MCF 10A (cell line): Measurements from ENCODE around the gene KRTAP5-2. TPM values are rescaled to one million over a fixed set of nuclear protein-coding genes. Genes with fewer than 3 reads are reported as not detected.

Experiments used
- BruUV-seq: library from RNA; stranded (reverse); fragments of 400-500 nt; replicated peaks from 2 replicates; lab custom pipeline; 2021; lab: Mats Ljungman, UMichigan
- CTCF ChIA-PET: fragments of 300-600 bp; sonication (Branson Sonifier 250); formaldehyde crosslinking; extraction: SDS; loops from one replicate; lab custom pipeline; 2021; ENCODE audit warnings: antibody characterized with exemption, inconsistent platforms; lab: Yijun Ruan, JAX
- POLR2A ChIA-PET: fragments of 300-600, 350-650 bp; sonication (Branson Sonifier 250); formaldehyde crosslinking; extraction: SDS; loops from one replicate; lab custom pipeline; 2020; ENCODE audit warnings: antibody characterized with exemption, inconsistent platforms; lab: Yijun Ruan, JAX
- DNase-seq: peaks from one replicate; pipeline ENCODE4 v3.0.0-alpha.2; 2018; ENCODE audit not compliant: unreplicated experiment
- H3K27ac Mint-ChIP-seq: one replicate; pipeline ENCODE4 v1.8.0; 2022; ENCODE audit warnings: mild to moderate bottlenecking, low read depth, mixed read lengths; ENCODE audit not compliant: unreplicated experiment
- H3K27me3 Mint-ChIP-seq: one replicate; pipeline ENCODE4 v1.8.0; 2022; ENCODE audit warnings: mixed read lengths; ENCODE audit not compliant: insufficient read depth, unreplicated experiment
- H3K36me3 Mint-ChIP-seq: one replicate; pipeline ENCODE4 v1.8.0; 2022; ENCODE audit warnings: mild to moderate bottlenecking, moderate library complexity, mixed read lengths; ENCODE audit not compliant: insufficient read depth, unreplicated experiment
- H3K4me1 Mint-ChIP-seq: one replicate; pipeline ENCODE4 v1.8.0; 2022; ENCODE audit warnings: mixed read lengths; ENCODE audit not compliant: insufficient read depth, unreplicated experiment
- H3K4me3 Mint-ChIP-seq: one replicate; pipeline ENCODE4 v1.8.0; 2022; ENCODE audit warnings: mild to moderate bottlenecking, moderate library complexity, mixed read lengths; ENCODE audit not compliant: unreplicated experiment
- H3K9me3 Mint-ChIP-seq: one replicate; pipeline ENCODE4 v1.8.0; 2022; ENCODE audit warnings: mixed read lengths; ENCODE audit not compliant: unreplicated experiment
- intact Hi-C: fragments of 100-400 bp; cut with micrococcal nuclease; formaldehyde crosslinking; loops from 2 replicates; pipeline ENCODE4 v1.14.1; 2022
- total RNA-seq: library from RNA; stranded (reverse); gene quantifications from 2 replicates; pipeline ENCODE4 v1.2.3, GENCODE V29; 2022
- TF ChIP-seq, protein P1 (sequence below): fragments of 200-600 bp; IDR thresholded peaks from one replicate; pipeline ENCODE4 v1.8.0; 2022; ENCODE audit warnings: antibody characterized with exemption, mild to moderate bottlenecking; ENCODE audit not compliant: unreplicated experiment

The KRTAP5-2 gene
- total RNA-seq, 1 experiment from 2014 or later, result not detected

DNA sequence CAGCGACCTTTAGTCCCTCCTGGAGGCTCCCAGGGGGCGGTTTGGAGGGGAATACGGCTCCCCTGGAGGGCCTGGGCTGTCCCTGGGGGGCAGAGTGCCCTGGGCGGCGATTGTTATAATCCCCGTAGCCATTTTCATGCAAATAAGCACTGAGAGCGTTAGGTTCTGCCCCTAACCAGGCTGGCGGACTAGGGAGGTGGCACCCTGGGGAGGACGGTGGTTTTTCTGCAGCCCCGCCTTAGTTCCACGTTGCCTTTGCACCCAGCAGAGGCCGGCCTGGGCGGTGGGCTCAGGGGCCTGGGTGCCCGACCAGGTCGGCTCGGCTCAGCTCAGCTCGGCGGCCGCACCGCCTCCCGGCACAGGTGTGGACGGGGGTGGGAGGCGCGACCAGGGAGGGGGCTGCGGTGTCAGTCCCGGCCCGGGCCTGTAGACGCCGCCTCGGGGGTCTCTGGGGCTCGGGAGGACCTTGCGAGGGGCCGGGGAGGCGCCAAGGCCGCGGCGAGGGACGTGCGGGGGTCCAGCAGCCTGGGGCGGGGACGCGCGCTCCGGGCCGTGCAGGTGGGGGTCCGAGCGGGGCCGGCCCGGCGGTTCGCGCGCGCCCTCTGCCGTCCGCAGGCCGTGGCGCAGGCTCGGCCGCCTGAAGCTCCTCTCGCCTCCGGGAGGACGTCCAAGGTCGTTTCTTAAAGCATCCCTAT lies 23.7 kb downstream of the KRTAP5-2 start:
- ChIA-PET POLR2A (interaction anchor here (0.5 to 2.6 kb wide), 8 partner anchors 14 to 264 kb away, joined by 3 to 16 read pairs (median 4); no protein-coding TSS in a partner anchor), CTCF (interaction anchor here (0.6 to 2.9 kb wide), 30 partner anchors 10 to 1230 kb away, joined by 3 to 94 read pairs (median 4); partner anchors contain the start of genes KRTAP5-1, KRTAP5-2 and TOLLIP)
- no peaks in the 10 kb centered on the region for H3K27me3 Mint-ChIP-seq
- H3K27ac Mint-ChIP-seq, result no peak overlapping the region
- peaks cover 9% of the 10 kb centered on the region for H3K4me1 Mint-ChIP-seq
- no TSS peak for BruUV-seq
- H3K4me3 Mint-ChIP-seq, result peak overlapping the region; percentile 42
- TF ChIP-seq, protein P1, sequence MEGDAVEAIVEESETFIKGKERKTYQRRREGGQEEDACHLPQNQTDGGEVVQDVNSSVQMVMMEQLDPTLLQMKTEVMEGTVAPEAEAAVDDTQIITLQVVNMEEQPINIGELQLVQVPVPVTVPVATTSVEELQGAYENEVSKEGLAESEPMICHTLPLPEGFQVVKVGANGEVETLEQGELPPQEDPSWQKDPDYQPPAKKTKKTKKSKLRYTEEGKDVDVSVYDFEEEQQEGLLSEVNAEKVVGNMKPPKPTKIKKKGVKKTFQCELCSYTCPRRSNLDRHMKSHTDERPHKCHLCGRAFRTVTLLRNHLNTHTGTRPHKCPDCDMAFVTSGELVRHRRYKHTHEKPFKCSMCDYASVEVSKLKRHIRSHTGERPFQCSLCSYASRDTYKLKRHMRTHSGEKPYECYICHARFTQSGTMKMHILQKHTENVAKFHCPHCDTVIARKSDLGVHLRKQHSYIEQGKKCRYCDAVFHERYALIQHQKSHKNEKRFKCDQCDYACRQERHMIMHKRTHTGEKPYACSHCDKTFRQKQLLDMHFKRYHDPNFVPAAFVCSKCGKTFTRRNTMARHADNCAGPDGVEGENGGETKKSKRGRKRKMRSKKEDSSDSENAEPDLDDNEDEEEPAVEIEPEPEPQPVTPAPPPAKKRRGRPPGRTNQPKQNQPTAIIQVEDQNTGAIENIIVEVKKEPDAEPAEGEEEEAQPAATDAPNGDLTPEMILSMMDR, result peak; percentile 90
- H3K36me3 Mint-ChIP-seq, result peaks cover 8% of the 10 kb centered on the region
- DNase-seq, result peak; percentile 27
- intact Hi-C loops, result loop anchor here (1.0 kb wide), 2 partner anchors 15 to 28 kb away; no protein-coding TSS in a partner anchor
- peaks cover 15% of the 10 kb centered on the region for H3K9me3 Mint-ChIP-seq

DNA sequence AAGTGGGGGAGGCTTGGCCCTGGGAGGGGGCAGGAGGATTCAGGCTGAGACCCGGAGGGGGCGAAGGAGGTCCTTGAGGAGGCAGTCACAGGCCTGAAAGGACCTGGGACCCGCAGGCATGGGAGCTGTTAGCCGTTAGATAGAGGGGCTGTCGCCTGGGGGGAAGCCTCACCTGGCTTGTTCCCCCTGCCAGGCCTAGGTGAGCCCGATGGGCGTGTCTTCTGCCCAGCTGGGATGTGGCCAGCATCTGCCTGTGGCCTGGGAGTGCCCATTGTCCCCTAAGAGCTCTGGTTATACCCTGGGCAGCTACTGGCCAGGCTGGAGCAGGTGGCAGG lies 24.2 kb downstream of the KRTAP5-2 start:
- peaks cover 10% of the 10 kb centered on the region for H3K9me3 Mint-ChIP-seq
- peaks cover 13% of the 10 kb centered on the region for H3K4me1 Mint-ChIP-seq
- no peak overlapping the region for H3K27ac Mint-ChIP-seq
- intact Hi-C loops, result loop anchor here (1.0 kb wide), 2 partner anchors 15 to 28 kb away; no protein-coding TSS in a partner anchor
- peaks cover 11% of the 10 kb centered on the region for H3K36me3 Mint-ChIP-seq
- TF ChIP-seq, protein P1, result no peak
- BruUV-seq, result no TSS peak
- CTCF ChIA-PET, result interaction anchor here (0.5 to 2.9 kb wide), 15 partner anchors 8 to 1125 kb away, joined by 3 to 94 read pairs (median 8); no protein-coding TSS in a partner anchor
- no peak for DNase-seq
- peak overlapping the region; percentile 42 for H3K4me3 Mint-ChIP-seq
- H3K27me3 Mint-ChIP-seq, result no peaks in the 10 kb centered on the region
- POLR2A ChIA-PET, result interaction anchor here (0.5 to 2.6 kb wide), 5 partner anchors 15 to 56 kb away, joined by 3 to 16 read pairs (median 3); no protein-coding TSS in a partner anchor

DNA sequence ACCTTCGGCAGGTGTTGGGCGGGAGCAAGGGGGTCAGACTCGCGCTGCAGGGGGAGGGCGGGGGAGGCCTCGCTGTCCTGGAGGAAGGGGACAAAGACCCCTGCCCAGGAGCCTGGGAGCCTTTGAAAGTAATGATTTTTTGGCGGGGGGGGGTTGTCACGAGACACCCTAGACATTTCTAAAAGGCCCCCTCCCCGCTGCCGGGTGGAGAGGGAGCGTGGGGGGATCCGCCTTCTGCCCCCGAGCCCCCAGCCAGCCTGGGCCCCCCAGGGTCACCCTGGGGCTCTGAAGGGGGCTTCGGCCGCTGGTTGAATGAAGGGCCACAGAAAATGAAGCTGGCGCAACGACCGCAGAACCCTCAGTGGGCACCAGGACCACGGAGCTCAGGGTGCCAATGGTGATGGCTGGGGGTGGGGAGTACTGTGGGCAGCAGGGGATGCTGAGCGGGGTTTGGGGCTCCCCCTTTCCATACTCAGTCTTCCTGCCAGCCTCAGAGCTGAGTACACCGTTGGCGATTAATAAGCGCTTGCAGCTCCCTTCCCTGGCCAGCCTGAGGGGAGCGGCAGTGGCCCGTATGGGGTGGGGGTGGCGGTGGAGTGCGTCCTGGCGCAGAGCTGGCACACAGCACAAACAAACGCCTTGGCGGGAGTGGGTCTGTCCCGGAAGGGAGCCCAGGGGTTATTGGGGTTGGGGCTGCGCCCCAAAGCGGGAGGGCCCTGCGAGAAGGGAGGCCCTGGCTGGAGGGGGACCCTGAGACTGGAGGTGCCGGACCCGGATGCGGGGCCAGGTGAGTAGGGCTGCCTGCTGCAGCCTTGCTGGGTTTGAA lies 24.8 kb downstream of the KRTAP5-2 start:
- Mint-ChIP-seq H3K4me3 (peak overlapping the region; percentile 42), H3K9me3 (peaks cover 4% of the 10 kb centered on the region), H3K36me3 (peaks cover 8% of the 10 kb centered on the region), H3K4me1 (peaks cover 13% of the 10 kb centered on the region), H3K27me3 (no peaks in the 10 kb centered on the region), H3K27ac (no peak overlapping the region)
- intact Hi-C loops, result no loop called here
- CTCF ChIA-PET, result interaction anchor here (0.5 to 2.9 kb wide), 11 partner anchors 9 to 1125 kb away, joined by 3 to 94 read pairs (median 8); no protein-coding TSS in a partner anchor
- BruUV-seq, result no TSS peak
- no peak for DNase-seq
- TF ChIP-seq, protein P1, result no peak
- POLR2A ChIA-PET, result interaction anchor here (0.9 to 2.6 kb wide), 3 partner anchors 14 to 26 kb away, joined by 3 to 16 read pairs (median 4); no protein-coding TSS in a partner anchor
